ENCODE results near the gene BTN1A1.
"Not testable (repeated sequence)": the region's sequence is repeated elsewhere in the genome, so short reads cannot be mapped to it uniquely, and the experiment has no call there.

Gene BTN1A1

DNA sequence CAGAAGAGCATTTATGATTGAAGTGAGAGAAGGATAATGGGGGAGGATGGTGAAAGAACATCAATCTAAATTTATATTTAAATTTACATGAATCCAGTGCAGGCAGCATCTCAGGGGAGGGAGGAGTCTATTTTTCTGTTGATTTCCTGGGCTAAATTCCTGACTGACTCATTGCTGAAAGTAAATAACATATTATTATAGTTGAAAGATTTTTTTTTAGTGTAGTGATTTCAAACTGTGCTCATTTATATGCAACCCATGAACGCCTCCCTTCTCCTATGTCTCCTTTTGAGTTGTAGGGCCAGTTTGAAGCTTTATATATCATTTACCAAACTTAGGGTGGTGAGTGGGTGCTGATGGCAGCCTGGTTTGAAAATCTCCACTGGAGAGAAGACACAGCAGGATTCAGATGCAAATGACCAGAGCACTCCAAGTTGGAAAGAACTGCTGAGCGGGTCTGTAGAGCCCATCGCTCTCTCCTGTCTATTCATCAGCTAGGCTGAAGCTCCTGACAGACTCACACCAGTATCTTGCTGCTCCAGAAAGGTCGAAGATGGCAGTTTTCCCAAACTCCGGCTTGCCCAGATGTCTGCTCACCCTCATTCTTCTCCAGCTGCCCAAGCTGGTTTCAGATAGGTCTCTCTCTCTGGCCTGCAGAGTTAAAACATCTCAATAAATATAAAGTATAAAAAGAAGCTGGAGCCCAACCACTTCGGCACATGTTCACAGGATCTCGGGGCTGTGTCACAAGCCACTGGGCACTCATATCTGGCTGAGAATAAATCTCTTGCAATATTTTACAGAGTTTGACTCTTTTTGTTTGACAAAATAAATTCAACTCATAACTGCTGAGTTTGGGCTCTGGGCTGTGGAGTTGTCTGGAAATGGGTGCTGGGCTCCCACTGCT is 24.0 kb upstream of the BTN1A1 start:
- DNase-seq = no peak

GRCh38 chr6:26476896-26477295 is 23.2 kb upstream of the BTN1A1 start:
- no peak for DNase-seq

DNA sequence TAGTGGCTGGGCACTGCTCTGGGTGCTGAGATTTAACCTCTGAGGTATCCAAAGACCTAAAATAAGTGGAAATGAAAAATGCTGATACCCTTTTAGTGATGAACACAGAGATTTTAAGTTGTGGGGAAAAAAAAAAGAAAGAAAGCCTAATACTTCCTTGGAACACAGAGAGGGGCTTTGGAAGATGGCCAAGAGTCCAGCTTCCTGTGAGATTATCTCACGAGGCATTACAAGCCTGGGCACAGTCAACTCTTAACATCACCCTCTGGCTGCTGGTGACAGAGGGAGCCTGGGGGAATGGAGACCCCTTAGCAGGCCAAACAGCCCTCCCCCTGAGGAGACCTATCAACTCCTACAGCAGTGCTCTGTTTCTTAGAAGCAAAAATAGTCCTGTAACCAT is 22.7 kb upstream of the BTN1A1 start:
- DNase-seq = no peak

- no peak for DNase-seq
These were observed 21.8 kb upstream of the BTN1A1 start for GRCh38 chr6:26478100-26478984.

GRCh38 chr6:26478985-26479278 is 21.2 kb upstream of the BTN1A1 start:
- DNase-seq = no peak

DNA sequence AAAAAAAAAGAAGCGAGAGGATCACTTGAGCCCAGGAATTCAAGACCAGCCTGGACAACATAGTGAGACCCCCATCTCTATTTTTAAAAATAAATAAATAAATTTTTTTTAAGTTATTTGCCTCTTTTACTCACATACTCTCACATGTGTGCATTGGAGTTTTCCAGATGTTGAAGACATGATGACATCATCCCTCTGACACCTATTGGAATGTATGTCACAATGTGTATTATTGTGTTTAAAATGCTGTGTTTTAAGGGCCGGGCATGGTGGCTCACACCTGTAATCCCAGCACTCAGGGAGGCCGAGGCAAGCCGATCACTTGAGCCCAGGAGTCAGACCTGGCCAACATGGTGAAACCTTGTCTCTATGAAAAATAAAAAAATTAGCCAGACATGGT is 17.8 kb upstream of the BTN1A1 start:
- no peak for DNase-seq

GRCh38 chr6:26483727-26484126 is 16.4 kb upstream of the BTN1A1 start:
- no peak for DNase-seq

DNA sequence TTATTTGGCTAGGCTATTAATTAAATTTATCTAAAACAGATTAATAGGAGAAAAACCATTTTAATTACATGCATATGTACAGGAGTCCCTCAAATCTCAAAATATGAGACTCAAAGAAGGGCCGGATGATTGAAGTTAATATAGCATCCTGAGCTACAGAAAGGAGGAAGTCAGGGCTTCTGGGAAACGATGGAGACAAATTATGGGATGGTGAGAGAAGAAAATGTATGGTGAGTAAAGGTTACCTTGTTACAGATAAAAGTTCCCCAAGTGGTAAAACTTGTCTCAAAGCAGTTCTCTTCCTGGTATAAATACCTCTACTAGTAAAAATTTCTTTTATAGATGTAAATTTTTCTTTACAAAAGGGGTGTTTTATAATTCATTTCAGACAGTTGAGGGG is 15.9 kb upstream of the BTN1A1 start:
- DNase-seq = no peak

GRCh38 chr6:26485112-26485780 is 14.9 kb upstream of the BTN1A1 start:
- no peak for DNase-seq

DNA sequence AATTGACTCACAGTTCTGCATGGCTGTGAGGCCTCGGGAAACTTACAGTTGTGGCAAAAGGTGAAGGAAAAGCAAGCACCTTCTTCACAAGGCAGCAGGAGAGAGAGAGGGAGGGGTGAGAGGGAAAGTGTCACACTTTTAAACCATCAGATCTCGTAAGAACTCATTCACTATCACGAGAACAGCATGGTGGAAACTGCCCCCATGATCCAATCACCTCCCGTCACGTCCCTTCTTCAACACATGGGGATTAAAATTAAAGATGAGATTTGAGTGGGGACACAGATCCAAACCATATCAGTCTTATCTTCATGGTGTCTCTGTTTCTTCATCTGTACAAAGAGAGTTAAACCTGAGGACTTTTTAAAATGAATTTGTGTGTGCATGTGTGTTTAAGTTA is 13.7 kb upstream of the BTN1A1 start:
- no peak for DNase-seq

- DNase-seq = no peak
These were observed 12.6 kb upstream of the BTN1A1 start for GRCh38 chr6:26487466-26487865.

DNA sequence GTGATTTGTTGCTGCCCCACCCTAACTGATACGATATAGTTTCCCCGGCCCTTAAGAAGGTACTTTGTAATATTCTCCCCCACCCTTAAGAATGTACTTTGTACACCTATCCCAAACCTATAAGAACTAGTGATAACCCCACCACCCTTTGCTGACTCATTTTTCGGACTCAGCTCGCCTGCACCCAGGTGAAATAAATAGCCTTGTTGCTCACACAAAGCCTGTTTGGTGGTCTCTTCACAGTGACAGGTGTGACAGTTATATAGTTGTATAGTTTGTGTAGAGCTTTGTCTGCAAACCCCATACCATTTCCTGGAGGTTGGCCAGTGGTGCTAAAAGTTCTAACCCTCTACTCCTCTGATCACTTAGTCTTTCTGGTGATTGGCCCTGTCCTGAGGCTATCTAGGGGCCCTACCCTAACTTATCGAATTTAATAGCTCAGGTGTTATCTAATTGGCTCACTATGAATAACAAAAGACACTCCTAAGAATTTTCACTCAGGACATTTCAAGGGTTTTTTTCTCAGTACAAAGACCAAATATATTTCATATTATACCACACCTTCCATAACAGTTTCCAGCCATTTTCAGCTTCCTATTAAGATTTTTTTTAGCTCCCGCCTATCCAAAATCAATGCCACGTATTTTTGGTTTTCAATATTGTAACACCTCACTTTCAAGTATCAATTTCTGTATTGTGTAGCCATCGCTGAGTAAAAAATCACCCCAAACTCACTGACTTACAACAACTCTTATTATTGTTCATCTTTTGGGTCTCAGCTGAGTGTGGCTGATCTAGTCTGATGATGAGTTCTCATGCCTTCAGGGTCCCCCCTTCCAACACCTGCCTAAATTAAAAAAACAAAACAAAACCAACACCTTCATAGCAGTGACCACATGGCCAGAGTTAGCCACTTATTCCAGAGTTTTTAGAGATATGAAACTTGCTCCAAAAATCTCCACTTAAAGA is 9.8 kb upstream of the BTN1A1 start:
- no peak for DNase-seq

GRCh38 chr6:26491604-26492003 is 8.5 kb upstream of the BTN1A1 start:
- DNase-seq = no peak

DNA sequence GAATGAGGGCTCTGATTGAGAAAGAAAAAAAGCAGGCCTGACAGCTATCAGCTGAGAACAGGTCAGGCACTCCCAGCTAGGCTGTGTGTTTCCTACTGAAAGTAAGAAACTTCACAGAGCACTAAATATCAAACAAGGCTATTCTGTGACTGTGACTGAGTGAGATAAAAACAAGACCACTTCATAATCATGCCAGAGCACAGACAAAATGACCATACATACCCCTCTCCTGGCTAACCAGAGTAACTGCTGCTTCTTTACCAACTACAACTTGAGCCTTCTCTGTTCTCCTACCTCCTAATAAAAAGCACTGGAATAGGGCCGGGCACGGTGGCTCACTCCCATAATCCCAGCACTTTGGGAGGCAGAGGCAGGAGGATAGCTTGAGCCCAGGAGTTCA is 6.8 kb upstream of the BTN1A1 start:
- no peak for DNase-seq

DNA sequence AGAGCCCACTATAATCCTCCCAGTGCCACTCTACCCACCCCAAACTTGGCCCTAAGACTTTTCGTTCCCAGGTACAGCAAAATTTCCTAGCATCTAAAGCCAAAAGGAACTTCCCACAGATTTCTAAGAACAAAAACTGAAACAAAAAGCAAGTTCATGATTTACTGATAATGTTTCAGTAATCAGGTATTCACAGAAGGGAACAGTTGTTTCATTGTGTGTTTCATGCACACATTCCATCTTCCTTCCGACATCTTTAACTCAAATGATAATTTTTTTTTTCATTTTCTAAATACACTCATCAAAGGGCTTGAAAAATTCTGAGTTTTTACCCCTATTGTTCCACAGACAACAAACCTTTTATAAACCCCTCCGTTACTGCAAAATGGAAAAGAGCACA is 6.0 kb upstream of the BTN1A1 start:
- DNase-seq = no peak

GRCh38 chr6:26495281-26495680 is 4.8 kb upstream of the BTN1A1 start:
- no peak for DNase-seq

DNA sequence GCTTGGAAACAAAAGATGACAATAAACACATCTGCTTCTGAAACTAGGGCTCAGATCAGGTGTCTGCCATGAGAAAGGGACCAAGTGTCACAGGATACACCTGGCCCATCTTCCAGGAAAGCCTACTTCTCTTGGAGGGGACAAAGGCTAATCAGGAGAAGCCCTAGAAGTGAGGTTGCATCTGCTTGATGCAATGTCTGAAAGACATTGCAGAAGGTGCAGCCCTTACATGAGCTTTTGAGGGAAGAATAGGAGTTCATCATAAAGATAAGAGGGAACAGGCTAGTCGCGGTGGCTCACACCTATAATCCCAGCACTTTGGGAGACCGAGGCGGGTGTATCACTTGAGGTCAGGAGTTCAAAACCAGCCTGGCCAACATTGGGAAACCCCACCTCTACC is 2.5 kb upstream of the BTN1A1 start:
- DNase-seq = no peak

DNA sequence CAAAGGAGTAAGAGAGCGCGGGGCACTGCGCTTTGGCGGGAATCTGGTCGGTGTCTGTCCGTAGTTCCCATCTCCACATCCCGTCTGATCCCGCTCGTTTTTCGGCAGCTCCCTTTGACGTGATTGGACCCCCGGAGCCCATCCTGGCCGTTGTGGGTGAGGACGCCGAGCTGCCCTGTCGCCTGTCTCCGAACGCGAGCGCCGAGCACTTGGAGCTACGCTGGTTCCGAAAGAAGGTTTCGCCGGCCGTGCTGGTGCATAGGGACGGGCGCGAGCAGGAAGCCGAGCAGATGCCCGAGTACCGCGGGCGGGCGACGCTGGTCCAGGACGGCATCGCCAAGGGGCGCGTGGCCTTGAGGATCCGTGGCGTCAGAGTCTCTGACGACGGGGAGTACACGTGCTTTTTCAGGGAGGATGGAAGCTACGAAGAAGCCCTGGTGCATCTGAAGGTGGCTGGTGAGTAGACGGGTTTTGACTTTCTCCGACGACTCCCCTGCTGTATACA is 1.4 kb downstream of the BTN1A1 start:
- DNase-seq = no peak

DNA sequence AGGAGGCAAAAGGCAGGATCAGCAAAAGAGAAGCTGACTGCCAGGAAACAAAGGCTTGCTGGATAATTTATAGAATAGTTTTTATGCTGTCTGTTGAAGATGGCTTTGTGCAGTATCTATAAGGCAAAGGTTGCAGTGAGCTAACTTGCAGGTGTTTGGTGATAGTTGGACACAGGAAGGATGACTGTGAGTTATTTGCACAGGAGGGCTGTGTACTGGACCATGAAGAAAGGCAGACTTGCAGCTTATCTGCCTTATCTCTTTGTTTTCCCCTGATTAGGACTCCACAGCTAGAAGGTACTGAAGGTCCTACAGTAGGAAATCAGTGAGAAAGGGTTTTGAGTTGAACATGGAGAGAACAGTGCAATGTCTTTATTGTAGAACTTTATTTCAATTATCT is 2.1 kb downstream of the BTN1A1 start:
- DNase-seq = no peak

DNA sequence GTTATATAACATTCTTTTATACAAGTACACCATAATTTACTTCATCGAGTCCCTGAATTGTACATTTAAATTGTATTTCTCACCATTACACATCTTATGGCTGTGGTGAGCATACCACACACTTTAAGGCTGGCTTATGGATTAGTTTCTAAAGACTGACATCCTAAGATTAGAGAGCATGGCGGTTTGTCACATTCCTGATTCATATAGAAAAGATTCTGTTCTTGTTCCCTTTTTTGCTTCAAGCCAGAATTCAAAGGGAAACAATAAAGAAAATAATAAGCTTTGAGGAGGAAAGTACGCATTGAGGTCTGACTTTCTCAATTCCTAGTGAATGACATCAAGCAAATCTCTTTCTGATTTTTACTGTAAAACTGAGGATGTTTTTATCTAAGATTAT is 2.5 kb downstream of the BTN1A1 start:
- DNase-seq = no peak

DNA sequence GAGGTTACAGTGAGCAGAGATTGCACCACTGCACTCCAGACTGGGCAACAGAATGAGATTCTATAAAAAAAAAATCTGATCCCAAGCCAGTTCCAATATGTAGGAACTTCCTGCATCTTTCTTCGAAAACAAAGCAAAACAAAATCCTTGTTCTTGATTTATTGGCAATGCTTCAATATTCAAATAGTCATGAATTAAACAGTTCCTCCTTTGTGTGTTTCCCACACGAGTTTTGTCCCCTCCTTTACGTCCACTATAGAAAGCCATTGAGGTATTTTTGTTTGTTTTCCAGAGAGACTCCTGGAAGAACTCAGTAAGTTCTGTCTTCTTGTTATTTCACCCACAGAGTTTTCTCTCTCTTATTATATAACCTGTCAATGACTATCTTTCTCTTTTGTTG is 7.6 kb downstream of the BTN1A1 start:
- no peak for DNase-seq

DNA sequence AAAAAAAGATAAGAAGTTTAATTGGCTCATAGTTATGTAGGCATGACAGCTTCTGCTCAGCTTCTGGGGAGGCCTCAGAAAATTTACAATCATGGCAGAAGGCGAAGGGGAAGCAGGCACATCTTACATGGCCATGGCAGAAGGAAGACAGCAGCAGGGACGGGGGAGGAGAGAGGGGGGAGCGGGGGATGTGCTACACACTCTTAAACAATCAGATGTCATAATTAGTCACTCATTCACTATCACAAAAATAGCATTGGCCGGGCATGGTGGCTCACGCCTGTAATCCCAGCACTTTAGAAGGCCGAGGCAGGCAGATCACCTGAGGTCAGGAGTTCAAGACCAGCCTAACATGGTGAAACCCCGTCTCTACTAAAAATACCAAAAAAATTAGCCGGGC is 10.9 kb downstream of the BTN1A1 start:
- DNase-seq = not testable (repeated sequence)
